Neural crest cell (in vitro differentiated cells): ENCODE measurements around the gene EWSR1. TPM values are rescaled to one million over a fixed set of nuclear protein-coding genes. Genes with fewer than 3 reads are reported as not detected.
A peak's percentile ranks its signal among the peaks of the same experiment; 100 is the strongest.

Experiments used
- DNase-seq: peaks from one replicate; pipeline ENCODE4 v3.0.0; 2021; ENCODE audit warnings: low read depth, mixed read lengths, low spot score
- H3K27ac Mint-ChIP-seq: one replicate; pipeline ENCODE4 v1.8.0; 2021; ENCODE audit warnings: mild to moderate bottlenecking, mixed read lengths; ENCODE audit not compliant: unreplicated experiment
- H3K27me3 Mint-ChIP-seq: 2 replicates; pipeline ENCODE4 v1.8.0; 2021; ENCODE audit warnings: low read depth, mild to moderate bottlenecking, mixed read lengths
- H3K36me3 Mint-ChIP-seq: 2 replicates; pipeline ENCODE4 v1.8.0; 2021; ENCODE audit warnings: low read depth, mild to moderate bottlenecking, mixed read lengths
- H3K4me1 Mint-ChIP-seq: 2 replicates; pipeline ENCODE4 v1.8.0; 2021; ENCODE audit warnings: mixed read lengths
- H3K4me3 Mint-ChIP-seq: one replicate; pipeline ENCODE4 v1.8.0; 2021; ENCODE audit warnings: mild to moderate bottlenecking, mixed read lengths
- H3K9me3 Mint-ChIP-seq: 2 replicates; pipeline ENCODE4 v1.8.0; 2021; ENCODE audit warnings: mixed read lengths
- total RNA-seq: library from RNA; stranded (reverse); gene quantifications from 2 replicates; pipeline ENCODE4 v1.2.1, GENCODE V29; 2021
- TF ChIP-seq, protein P1 (sequence below): fragments of 200-600 bp; sonication (generic); conservative IDR thresholded peaks from 2 replicates; pipeline ENCODE4 v1.5.0; 2021; ENCODE audit warnings: antibody characterized with exemption, mild to moderate bottlenecking

EWSR1 gene
- total RNA-seq, 1 donor from 2014 or later: 483 TPM

DNA sequence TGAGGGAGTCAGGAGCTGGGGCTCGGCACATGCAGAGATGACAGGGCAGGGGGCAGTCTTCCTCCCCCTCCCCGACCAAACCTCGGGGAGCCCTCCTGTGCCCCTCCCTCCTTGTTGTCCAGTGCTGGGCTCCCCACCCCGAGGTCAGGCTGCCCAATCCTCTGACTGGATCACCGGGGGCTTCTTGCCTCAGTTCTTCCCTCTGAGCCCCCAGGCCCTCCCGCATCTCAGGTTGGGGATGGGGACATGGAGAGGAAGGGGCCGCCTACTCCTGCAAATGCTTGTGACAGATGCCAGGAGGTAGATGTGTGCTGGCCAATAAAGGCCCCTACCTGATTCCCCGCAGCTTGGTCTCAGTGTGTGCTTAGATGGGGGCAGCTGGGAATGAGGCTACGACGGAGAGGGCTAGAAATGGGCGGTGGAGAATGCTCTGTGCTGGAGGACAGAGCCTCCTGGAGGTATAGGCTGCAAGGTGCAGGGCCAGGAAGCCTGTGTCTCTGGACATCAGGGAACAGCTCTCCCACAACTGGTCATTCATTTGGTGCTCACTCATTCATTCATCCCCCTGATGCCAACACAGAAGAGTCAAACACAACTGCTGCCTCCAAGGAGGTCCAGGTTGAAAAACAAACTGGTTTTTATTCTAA lies 8.7 kb upstream of the EWSR1 start:
- Mint-ChIP-seq H3K4me1 (no peaks in the 10 kb centered on the region), H3K36me3 (no peaks in the 10 kb centered on the region), H3K4me3 (peak overlapping the region; percentile 31), H3K27me3 (no peaks in the 10 kb centered on the region), H3K9me3 (no peaks in the 10 kb centered on the region), H3K27ac (no peak overlapping the region)
- DNase-seq: no peak
- TF ChIP-seq, protein P1, sequence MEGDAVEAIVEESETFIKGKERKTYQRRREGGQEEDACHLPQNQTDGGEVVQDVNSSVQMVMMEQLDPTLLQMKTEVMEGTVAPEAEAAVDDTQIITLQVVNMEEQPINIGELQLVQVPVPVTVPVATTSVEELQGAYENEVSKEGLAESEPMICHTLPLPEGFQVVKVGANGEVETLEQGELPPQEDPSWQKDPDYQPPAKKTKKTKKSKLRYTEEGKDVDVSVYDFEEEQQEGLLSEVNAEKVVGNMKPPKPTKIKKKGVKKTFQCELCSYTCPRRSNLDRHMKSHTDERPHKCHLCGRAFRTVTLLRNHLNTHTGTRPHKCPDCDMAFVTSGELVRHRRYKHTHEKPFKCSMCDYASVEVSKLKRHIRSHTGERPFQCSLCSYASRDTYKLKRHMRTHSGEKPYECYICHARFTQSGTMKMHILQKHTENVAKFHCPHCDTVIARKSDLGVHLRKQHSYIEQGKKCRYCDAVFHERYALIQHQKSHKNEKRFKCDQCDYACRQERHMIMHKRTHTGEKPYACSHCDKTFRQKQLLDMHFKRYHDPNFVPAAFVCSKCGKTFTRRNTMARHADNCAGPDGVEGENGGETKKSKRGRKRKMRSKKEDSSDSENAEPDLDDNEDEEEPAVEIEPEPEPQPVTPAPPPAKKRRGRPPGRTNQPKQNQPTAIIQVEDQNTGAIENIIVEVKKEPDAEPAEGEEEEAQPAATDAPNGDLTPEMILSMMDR: no peak

DNA sequence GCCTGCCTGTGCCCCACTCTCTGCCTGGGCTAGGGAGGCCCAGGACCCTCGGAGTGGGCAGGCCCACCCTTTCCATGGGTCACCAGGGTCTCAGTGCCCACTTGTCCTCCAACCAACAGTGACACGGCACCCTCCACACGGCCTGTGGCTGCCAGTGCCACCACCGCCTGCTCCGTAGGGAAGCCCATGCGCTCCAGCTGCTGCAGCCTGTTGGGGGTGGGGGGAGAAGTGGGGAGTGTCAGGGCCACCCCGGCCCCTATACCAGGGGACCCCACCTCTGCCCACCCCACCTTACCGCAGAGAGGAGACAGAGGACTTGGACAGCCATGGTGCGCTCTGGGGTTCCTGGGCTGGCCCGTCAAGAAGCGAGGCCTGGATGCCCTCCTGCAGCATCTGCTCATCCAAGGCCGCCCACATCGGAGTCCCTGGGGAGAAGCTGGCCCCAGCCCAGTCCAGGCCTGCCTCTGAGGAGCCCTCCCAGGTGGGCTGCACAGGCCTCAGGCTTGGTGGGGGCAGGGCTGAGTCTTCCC lies 8.0 kb upstream of the EWSR1 start:
- Mint-ChIP-seq H3K4me1 (no peaks in the 10 kb centered on the region), H3K9me3 (no peaks in the 10 kb centered on the region), H3K27me3 (no peaks in the 10 kb centered on the region), H3K27ac (no peak overlapping the region), H3K4me3 (no peak overlapping the region), H3K36me3 (no peaks in the 10 kb centered on the region)
- TF ChIP-seq, protein P1: no peak
- DNase-seq: no peak

DNA sequence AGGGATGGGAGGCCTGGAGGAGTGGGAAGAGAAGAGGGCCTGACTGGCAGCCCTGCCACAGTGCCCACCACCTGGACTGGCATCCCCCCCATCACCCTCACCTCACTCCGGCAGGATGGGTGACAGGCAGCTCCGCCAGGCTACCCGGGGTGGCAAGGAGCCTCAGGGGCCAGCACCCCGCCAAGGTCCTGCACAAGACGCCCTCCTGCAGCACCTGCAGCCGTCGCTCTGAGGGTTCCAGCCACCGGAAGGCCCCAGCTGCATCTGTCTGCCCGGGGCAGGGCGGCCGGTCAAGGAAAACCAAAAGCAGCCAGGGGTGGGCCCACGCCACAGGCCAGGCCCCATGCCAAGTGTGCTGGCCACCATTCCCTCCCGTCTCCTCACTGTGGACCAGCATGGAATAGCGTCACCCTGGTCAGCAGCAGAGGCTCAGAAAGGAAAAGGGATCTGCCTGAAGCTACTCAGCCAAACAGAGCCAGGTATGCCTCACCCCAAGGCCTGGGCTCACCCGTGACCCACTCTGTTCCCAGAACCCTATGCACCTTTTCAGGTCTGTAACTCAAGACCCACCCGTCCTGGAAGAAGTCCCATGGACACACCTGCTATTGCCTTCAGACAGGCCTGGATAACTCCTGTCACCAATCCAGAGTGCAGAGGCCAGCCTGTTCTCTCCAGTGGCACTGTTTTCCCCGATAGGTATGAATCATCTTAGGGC lies 7.3 kb upstream of the EWSR1 start:
- no peaks in the 10 kb centered on the region for H3K4me1 Mint-ChIP-seq
- peak overlapping the region; percentile 31 for H3K4me3 Mint-ChIP-seq
- no peaks in the 10 kb centered on the region for H3K9me3 Mint-ChIP-seq
- H3K27me3 Mint-ChIP-seq: no peaks in the 10 kb centered on the region
- no peak overlapping the region for H3K27ac Mint-ChIP-seq
- TF ChIP-seq, protein P1: no peak
- no peak for DNase-seq
- no peaks in the 10 kb centered on the region for H3K36me3 Mint-ChIP-seq

DNA sequence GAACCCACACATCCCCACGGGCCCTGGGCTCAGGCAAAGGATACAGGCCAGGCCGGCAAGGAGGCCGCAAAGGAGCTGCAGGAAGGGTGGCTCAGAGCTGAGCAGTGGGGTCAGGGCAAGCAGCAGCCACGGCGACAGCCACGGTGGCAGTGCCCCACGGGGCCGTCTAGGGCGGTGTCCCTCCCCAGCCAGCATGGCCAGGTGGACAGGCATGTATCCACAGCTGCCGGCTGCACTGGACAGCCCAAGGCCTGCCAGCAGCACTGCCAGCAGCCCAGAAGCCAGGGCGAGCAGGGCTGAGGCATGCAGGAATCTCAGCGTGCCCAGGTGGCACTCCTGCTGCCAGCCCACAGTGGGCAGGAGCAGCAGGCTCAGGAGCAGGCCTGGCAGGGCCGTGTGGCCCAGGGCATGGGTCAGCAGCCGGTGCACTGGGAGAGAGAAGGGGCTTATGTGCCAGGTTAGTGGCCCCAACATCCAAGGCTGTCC lies 4.2 kb upstream of the EWSR1 start:
- Mint-ChIP-seq H3K9me3 (no peaks in the 10 kb centered on the region), H3K4me1 (peaks cover 20% of the 10 kb centered on the region), H3K4me3 (no peak overlapping the region), H3K36me3 (peaks cover 5% of the 10 kb centered on the region), H3K27me3 (peaks cover 2% of the 10 kb centered on the region), H3K27ac (no peak overlapping the region)
- no peak for DNase-seq
- TF ChIP-seq, protein P1: no peak

DNA sequence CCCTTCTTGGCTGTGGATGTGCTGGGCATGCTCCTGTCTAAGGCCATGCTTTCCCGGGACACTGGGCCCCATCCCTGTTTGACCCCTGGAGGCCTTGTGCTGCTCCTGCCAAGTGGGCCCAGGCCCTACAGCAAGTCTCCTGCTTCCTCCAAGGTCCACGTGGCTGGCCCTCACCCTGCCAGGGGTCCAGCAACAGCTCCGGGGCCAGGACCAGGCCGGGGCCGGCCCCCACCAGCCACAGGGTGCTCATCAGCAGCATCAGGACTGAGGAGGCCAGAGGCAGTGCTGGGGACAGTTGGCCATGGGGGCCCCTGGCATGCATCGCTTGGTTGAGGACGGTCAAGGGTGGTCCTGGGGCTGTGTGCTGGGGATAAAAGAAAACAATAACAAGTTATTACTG lies 2.8 kb upstream of the EWSR1 start:
- Mint-ChIP-seq H3K4me3 (no peak overlapping the region), H3K4me1 (peaks cover 34% of the 10 kb centered on the region), H3K9me3 (no peaks in the 10 kb centered on the region), H3K36me3 (peaks cover 15% of the 10 kb centered on the region), H3K27me3 (peaks cover 2% of the 10 kb centered on the region), H3K27ac (no peak overlapping the region)
- TF ChIP-seq, protein P1: no peak
- no peak for DNase-seq
